HG03457 (cell line): Measurements from ENCODE around the gene PRM1.

ENCODE experiments used
- ATAC-seq: cut with Tn5 transposase; IDR thresholded peaks from one replicate; pipeline ENCODE4 v1.9.1; 2021; ENCODE audit warnings: moderate number of reproducible peaks; ENCODE audit not compliant: unreplicated experiment

The PRM1 gene

GRCh38 chr16:11239644-11240632 lies 41.2 kb downstream of the PRM1 start:
- no peak for ATAC-seq

DNA sequence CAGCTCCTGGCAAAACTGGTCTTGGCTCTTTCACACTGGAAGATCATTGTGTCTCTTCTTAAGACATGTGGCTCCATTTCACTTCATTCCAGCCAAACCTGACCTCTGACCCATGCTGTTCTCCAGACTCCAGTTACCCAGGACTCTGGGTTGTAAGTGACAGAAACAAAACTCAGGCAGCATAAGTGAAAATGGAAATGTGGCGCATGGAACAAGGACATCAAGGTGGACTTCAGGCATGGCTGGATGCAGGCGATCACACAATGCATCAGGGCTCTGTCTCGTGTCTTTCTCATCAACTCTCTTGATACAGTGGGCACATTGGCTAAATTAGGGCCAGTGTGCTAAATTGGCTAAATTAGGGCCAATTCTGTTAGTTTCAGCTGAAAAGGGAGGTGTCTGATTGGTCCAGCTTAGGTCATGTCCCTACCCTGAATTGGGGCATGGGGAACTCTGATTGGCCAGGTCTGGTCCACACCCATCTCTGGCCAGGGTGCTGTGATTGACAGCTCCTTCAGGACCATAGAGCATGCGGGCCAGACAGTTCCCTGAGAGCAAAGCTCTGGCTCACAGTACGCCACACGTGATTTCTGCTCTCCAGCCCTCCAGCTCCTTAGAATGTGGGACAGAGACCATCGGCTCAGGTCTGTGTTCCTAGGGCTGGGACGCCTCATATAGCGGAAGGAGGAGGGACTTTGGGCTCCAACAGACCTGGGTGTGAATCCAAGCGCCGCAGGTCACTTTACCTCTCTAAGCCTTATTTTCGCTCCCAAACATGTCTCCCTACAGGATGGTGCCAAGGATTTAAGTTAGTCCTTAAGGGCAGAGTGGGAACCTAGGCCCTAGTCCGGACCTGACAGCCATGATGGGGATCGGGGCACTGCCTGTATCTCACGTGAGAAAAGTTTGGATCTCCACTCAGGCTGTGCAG lies 42.6 kb downstream of the PRM1 start:
- no peak for ATAC-seq

GRCh38 chr16:11236461-11237254 lies 44.5 kb downstream of the PRM1 start:
- no peak for ATAC-seq

- no peak for ATAC-seq
Measured at GRCh38 chr16:11235703-11235991, 45.5 kb downstream of the PRM1 start.

DNA sequence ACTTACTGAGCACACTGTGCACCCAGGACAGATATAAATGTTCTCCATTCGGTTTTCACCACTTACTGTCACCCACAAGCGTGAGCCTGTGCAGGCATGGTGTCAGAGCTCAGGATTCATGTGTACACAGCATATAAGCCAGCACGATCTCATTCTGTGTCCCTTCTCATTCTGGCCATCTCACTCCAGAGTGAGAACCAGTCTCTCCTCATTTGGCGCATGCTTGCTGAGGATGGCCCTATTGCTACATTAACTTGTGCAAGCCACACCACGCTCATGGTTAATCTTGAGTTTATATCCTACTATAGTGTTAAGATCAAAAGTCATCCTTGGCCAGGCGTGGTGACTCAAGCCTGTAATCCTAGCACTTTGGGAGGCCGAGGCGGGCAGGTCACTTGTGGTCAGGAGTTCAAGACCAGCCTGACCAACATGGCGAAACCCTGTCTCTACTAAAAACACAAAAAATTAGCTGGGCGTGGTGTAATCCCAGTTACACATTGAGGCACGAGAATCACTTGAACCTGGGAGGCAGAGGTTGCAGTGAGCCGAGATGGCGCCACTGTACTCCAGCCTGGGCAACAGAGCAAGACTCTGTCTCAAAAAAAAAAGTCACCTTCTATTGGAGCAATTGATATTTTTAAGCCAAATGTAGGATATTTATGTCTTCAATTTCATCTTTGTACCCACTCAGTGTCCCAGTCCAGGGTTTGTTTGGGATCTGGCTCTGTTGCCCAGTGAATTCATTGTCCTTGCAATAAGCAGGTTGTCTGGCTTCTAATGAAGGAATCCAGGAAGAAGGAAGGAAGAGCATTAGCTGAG lies 46.0 kb downstream of the PRM1 start:
- ATAC-seq: no peak

- ATAC-seq: no peak
Measured at GRCh38 chr16:11233727-11234376, 47.3 kb downstream of the PRM1 start.

GRCh38 chr16:11232852-11233726 lies 48.0 kb downstream of the PRM1 start:
- peak; percentile 44 for ATAC-seq

DNA sequence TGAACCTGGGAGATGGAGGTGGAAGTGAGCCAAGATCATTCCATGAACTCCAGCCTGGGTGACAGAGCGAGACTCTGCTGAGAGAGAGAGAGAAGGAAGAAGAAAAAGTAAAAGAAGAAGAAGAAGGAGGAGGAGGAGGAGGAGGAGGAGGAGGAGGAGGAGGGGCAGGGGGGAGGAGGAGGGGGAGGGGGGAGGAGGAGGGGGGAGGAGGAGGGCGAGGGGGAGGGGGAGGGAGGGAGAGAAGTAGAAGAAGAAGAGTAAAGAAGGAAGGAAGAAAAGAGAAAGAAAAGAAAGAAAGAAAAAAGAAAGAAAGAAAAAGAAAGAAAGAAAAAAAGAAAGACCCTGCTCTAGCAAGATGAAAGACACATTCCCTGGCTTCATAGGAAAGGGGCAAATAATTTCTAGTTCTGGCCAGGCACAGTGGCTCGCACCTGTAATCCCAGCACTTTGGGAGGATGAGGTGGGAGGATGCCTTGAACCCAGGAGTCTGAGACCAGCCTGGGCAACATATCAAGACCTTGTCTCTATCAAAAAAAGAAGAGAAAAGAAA lies 48.8 kb downstream of the PRM1 start:
- no peak for ATAC-seq

DNA sequence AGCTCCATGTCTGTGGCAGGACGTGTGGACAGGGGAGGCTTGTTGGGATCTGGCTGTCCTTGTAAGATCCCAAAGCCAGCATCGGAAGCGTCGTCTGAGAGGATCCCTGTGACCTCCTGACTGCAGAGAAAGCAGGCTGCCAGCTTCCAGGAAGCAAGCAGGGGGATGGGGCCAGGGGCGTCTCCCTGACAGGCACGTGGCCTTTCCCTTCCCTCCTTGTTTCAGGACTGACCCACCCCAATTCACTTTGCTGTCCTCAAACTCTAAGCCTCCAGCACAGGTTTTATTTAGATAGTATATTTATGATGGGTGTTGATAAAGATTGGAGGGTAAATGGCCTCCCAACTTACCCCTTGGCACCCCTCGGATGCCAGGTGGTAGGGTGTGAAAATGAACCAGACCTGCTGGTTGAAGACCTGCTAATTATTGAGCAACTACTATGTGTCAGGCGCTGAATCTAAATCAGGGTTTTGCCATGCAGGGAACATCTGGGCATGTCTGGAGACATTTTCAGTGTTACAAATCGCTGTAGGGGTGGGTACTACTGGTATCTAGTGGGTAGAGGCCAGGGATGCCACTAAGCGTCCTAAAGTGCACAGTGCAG lies 49.7 kb downstream of the PRM1 start:
- no peak for ATAC-seq
